A549 (cell line): Measurements from ENCODE around the gene DOCK9.

Experiments
- CEBPB ChIP-seq, 2 experiments: fragments of >200 bp in 1 of 2; sonication (Bioruptor Twin) in 1 of 2; formaldehyde crosslinking in 1 of 2; IDR thresholded peaks; 2 replicates each; pipeline ENCODE4 v1.6.1; 2012 to 2016
- CHD4 ChIP-seq: fragments of 200-600 bp; sonication (generic); IDR thresholded peaks from 2 replicates; pipeline ENCODE4 v1.6.1; 2016; ENCODE audit warnings: antibody characterized with exemption, mild to moderate bottlenecking, borderline replicate concordance
- ESRRA ChIP-seq: fragments of 150-350 bp; IDR thresholded peaks from 2 replicates; pipeline ENCODE4 v1.6.1; 2014; ENCODE audit warnings: mild to moderate bottlenecking, low read length, borderline replicate concordance
- HOXB5 ChIP-seq: fragments of 250-450 bp; sonication (Bioruptor Pico); IDR thresholded peaks from 2 replicates; pipeline ENCODE4 v1.5.0; 2020; ENCODE audit warnings: mild to moderate bottlenecking, moderate library complexity
- JUNB ChIP-seq: fragments of >200 bp; sonication (Bioruptor Twin); formaldehyde crosslinking; IDR thresholded peaks from 2 replicates; pipeline ENCODE4 v1.6.1; 2016
- MAFK ChIP-seq: fragments of 450-650 bp; IDR thresholded peaks from 2 replicates; pipeline ENCODE4 v1.6.1; 2014; ENCODE audit not compliant: partially characterized antibody
- MAX ChIP-seq: IDR thresholded peaks from 2 replicates; pipeline ENCODE4 v1.6.1; 2012
- PHF8 ChIP-seq: fragments of 200-600 bp; sonication (generic); IDR thresholded peaks from 2 replicates; pipeline ENCODE4 v1.6.1; 2016; ENCODE audit warnings: low read depth, mild to moderate bottlenecking, antibody characterized with exemption, moderate library complexity, borderline replicate concordance
- POLR2A ChIP-seq: IDR thresholded peaks from 2 replicates; pipeline ENCODE4 v1.6.1; 2012; ENCODE audit warnings: mild to moderate bottlenecking, low read length
- TFCP2L1 ChIP-seq: fragments of 250-450 bp; sonication (Bioruptor Pico); IDR thresholded peaks from 2 replicates; pipeline ENCODE4 v1.5.0; 2021; ENCODE audit warnings: mild to moderate bottlenecking
- ZC3H11A ChIP-seq: fragments of 450-650 bp; IDR thresholded peaks from 2 replicates; pipeline ENCODE4 v1.6.1; 2014; ENCODE audit warnings: antibody characterized with exemption, mild to moderate bottlenecking
- TF ChIP-seq, protein P1 (sequence below): fragments of >200 bp; sonication (Bioruptor Twin); formaldehyde crosslinking; IDR thresholded peaks from 3 replicates; pipeline ENCODE4 v1.5.1; 2016

GRCh38 chr13:98845742-98846141, 132.1 kb downstream of the DOCK9 start:
- TF ChIP-seq HOXB5, result no peak
- TF ChIP-seq, protein P1, sequence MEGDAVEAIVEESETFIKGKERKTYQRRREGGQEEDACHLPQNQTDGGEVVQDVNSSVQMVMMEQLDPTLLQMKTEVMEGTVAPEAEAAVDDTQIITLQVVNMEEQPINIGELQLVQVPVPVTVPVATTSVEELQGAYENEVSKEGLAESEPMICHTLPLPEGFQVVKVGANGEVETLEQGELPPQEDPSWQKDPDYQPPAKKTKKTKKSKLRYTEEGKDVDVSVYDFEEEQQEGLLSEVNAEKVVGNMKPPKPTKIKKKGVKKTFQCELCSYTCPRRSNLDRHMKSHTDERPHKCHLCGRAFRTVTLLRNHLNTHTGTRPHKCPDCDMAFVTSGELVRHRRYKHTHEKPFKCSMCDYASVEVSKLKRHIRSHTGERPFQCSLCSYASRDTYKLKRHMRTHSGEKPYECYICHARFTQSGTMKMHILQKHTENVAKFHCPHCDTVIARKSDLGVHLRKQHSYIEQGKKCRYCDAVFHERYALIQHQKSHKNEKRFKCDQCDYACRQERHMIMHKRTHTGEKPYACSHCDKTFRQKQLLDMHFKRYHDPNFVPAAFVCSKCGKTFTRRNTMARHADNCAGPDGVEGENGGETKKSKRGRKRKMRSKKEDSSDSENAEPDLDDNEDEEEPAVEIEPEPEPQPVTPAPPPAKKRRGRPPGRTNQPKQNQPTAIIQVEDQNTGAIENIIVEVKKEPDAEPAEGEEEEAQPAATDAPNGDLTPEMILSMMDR, result no peak
- TF ChIP-seq MAFK, result no peak
- TF ChIP-seq MAX, result no peak
- TF ChIP-seq POLR2A, result no peak
- no peak for TF ChIP-seq ESRRA
- TF ChIP-seq JUNB, result no peak
- no peak for TF ChIP-seq CEBPB (IDR thresholded peaks at IDR 0.05)
- TF ChIP-seq PHF8, result no peak
- no peak for TF ChIP-seq CHD4
- TF ChIP-seq TFCP2L1 (CRISPR knock-in tag), result no peak
- TF ChIP-seq ZC3H11A, result no peak
